Choroid plexus epithelial cell (primary cell): ENCODE data around the gene HOXD9.

ENCODE experiments used
- DNase-seq: peaks from one replicate; pipeline ENCODE4 v3.0.0-alpha.2; 2010; ENCODE audit warnings: low read depth
- H3K4me3 ChIP-seq: 2 replicates; pipeline ENCODE4 v1.5.1; 2011; ENCODE audit warnings: low read depth, mild to moderate bottlenecking, control low read depth, low read length, moderate library complexity
- CTCF ChIP-seq: conservative IDR thresholded peaks from 2 replicates; pipeline ENCODE4 v1.5.1; 2011; ENCODE audit warnings: low read depth, mild to moderate bottlenecking, control low read depth, inconsistent platforms, low read length, moderate library complexity

The HOXD9 gene

DNA sequence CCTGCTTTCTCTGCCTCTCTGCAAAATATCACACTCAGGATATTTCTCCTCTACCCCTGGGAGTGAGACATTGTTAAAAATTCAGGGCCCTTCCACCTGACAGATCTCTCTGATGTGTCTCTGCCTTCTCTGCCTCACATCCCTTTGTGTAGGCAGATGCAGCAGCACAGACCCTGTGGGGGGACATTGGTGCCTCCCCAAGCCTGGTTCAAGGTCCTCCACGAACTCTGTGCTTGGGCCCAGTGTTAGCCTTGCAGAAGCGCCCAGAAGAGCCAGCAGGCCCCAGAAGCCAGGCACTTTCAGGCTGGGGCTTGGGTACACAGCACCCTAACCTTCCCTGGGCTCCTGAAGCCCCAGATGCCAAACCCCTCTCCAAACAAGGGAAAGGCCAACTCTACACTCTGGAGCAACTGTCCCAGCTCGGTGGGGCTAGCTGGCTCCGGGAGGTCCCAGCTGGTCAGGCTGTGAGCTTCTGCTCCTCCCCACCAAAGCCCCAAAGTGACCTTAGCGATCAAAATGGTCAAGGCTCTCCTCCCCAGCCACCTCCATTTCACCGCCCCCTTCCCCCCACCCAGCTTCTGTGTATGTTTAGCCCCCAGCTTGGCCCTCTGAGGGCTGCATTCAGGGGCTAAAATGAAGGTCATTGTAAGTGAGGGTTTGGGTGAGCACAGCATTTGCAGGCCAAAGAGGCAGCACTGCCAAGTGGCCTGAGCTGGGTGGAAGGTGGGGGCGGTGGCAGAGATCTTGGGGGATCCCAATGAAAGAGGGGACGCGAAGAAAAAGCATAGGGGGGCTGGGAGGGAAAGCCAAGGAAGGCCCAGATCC, 2.6 kb downstream of the HOXD9 start:
- TF ChIP-seq CTCF: no peak
- no peak overlapping the region for H3K4me3 ChIP-seq
- DNase-seq: no peak

GRCh38 chr2:176125772-176126054, 3.2 kb downstream of the HOXD9 start:
- H3K4me3 ChIP-seq: no peak overlapping the region
- DNase-seq: no peak
- TF ChIP-seq CTCF: no peak

DNA sequence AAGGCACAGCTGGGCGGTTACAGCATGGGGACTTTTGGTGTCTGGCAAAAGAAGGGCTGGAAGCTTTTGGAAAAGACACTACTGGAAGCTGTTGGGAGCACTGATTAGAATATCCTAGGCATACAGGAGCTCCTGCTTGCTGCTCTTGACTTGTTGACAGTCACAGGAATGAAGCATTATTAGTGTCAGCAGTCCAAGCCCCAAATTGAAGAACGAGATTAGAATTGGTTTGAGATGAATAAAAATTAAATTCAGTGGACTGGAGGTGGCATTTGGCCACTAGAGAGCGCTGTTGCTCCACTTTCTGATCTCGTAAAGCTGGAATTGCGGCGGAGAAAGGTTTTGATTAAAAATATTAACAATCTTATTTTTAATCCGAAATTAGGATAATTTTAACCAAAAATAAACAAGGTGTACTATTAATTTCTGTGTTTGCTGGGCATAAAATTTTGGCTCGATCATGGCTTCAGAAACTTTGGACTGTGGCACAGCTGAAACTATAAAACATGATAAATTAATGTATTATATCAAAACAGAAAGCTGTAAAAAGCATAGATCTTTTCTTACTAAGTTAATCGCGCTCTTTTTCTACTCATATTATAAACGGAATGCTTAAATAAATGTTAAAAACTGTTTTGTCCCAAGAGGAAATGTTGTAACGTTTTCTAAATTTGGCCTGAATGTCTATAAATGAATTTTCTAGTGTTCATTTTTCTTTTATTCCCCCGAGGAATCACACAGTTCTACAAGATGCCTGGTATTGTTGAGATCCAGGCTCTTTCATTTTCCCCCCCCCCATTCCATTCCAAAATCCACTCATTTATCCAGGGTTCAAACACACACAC, 4.6 kb downstream of the HOXD9 start:
- peak; percentile 86 for TF ChIP-seq CTCF
- no peak overlapping the region for H3K4me3 ChIP-seq
- DNase-seq: peak; percentile 72

DNA sequence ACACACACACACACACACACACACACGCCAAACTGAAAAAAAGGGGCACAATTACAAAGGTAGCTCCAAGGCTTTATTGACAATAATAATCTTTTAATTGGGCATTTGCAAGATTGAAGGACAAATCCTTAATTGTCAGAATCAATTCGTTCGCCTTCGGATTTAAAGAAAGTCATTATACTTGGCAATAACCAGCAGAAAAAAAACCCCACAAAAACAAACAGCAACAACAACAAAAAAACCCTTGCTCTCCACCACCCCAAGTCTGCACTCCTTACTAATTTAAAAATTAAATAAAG, 5.2 kb downstream of the HOXD9 start:
- H3K4me3 ChIP-seq: no peak overlapping the region
- TF ChIP-seq CTCF: no peak
- DNase-seq: no peak

GRCh38 chr2:176128172-176128981, 5.9 kb downstream of the HOXD9 start:
- TF ChIP-seq CTCF: no peak
- no peak for DNase-seq
- H3K4me3 ChIP-seq: no peak overlapping the region

- TF ChIP-seq CTCF: no peak
- DNase-seq: no peak
- H3K4me3 ChIP-seq: no peak within 1 kb of the TSS
Observed at GRCh38 chr2:176128982-176129796, 6.7 kb downstream of the HOXD9 start, which contains the start of gene HOXD8. Gene HOXD8 (plus strand): TSS chr2:176129705. CDS start chr2:176130367, 662 bp downstream.
